ENCODE results near the gene PRND. TPM values are rescaled to one million over a fixed set of nuclear protein-coding genes. Genes with fewer than 3 reads are reported as not detected.

The PRND gene
- total and polyA plus RNA-seq, 2 of the 8 experiments (the other 6 are each of a cell fraction or from before 2014, with no cell fraction given), result 0.09 to 0.11 TPM

- TF ChIP-seq TEAD4 (IDR thresholded peaks at IDR 0.05; ENCODE audit: low read depth, low read length) (no peak), CHD7 (IDR thresholded peaks at IDR 0.05; ENCODE audit: insufficient replicate concordance, low read length) (no peak), CREB1 (IDR thresholded peaks at IDR 0.05) (no peak), TCF12 (IDR thresholded peaks at IDR 0.05; ENCODE audit: low read depth, low read length) (no peak), ZNF274 (IDR thresholded peaks at IDR 0.05; ENCODE audit: borderline replicate concordance, extremely low read depth, low read length) (no peak), FOSL1 (IDR thresholded peaks at IDR 0.05; ENCODE audit: insufficient read depth, low read depth, low read length) (no peak), TAF7 (optimal IDR thresholded peaks at IDR 0.05; ENCODE audit: borderline replicate concordance, low read depth, low read length) (no peak)
Measured at GRCh38 chr20:4709261-4710105, 12.2 kb upstream of the PRND start (continued).
